Upper lobe of right lung (tissue), 1 donor: ENCODE data around the gene SLC2A1. TPM values are rescaled to one million over a fixed set of nuclear protein-coding genes. Genes with fewer than 3 reads are reported as not detected.

Source experiments
- ATAC-seq: fragments of 200-7000 bp; cut with Tn5 transposase; one replicate; pipeline ENCODE4 v1.9.1; 2020; ENCODE audit warnings: mild to moderate bottlenecking, moderate library complexity
- DNase-seq: peaks from one replicate; pipeline ENCODE4 v3.0.0-alpha.2; 2020
- H3K27ac ChIP-seq: fragments of 200-600 bp; one replicate; pipeline ENCODE4 v1.8.0; 2022
- H3K27me3 ChIP-seq: fragments of 200-600 bp; one replicate; pipeline ENCODE4 v1.8.0; 2022; ENCODE audit warnings: mild to moderate bottlenecking
- H3K36me3 ChIP-seq: fragments of 200-600 bp; one replicate; pipeline ENCODE4 v1.8.0; 2022
- H3K4me1 ChIP-seq: fragments of 200-600 bp; one replicate; pipeline ENCODE4 v1.8.0; 2022
- H3K4me3 ChIP-seq: fragments of 200-600 bp; one replicate; pipeline ENCODE4 v1.8.0; 2022; ENCODE audit warnings: mild to moderate bottlenecking
- H3K9me3 ChIP-seq: fragments of 200-600 bp; one replicate; pipeline ENCODE4 v1.8.0; 2022
- intact Hi-C: fragments of 100-400 bp; cut with DNase I; formaldehyde crosslinking; loops from one replicate; pipeline ENCODE4 v1.11.0; 2022
- total RNA-seq: library from RNA; stranded (reverse); fragmentation: NEBNext Ultra II Directional; extraction: Animal tissue kit (Norgen Biotek cat#: 25700); gene quantifications from one replicate; pipeline ENCODE4 v1.2.1, GENCODE V29; 2021
- TF ChIP-seq, protein P1 (sequence below): fragments of 200-600 bp; IDR thresholded peaks from one replicate; pipeline ENCODE4 v1.8.0; 2022; ENCODE audit warnings: antibody characterized with exemption
- donor health status: DM: no; HTN: yes; CAD: no; lungs with severe emphysema.

The SLC2A1 gene
- total RNA-seq, 1 donor from 2014 or later: 12.9 TPM

DNA sequence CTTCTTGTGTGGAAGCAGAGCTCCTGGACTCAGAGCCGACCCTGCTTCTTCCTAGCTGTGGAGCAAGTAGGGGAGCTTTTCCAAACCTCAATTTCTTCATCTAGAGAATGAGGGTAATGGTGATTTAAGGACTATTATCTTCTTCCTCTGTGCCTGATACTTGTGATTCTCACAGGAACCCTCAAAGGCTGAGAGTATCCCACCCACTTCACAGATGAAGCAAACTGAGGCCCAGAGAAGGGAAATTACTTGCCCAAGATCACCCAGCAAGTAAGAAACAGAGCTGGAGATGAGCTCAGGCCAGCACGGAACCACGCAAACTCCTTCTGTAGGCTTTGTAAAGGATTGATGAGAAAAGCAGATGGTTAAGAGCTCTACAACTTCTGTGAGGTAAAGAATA, 15.1 kb upstream of the SLC2A1 start:
- H3K27ac ChIP-seq: no peak overlapping the region
- TF ChIP-seq, protein P1, sequence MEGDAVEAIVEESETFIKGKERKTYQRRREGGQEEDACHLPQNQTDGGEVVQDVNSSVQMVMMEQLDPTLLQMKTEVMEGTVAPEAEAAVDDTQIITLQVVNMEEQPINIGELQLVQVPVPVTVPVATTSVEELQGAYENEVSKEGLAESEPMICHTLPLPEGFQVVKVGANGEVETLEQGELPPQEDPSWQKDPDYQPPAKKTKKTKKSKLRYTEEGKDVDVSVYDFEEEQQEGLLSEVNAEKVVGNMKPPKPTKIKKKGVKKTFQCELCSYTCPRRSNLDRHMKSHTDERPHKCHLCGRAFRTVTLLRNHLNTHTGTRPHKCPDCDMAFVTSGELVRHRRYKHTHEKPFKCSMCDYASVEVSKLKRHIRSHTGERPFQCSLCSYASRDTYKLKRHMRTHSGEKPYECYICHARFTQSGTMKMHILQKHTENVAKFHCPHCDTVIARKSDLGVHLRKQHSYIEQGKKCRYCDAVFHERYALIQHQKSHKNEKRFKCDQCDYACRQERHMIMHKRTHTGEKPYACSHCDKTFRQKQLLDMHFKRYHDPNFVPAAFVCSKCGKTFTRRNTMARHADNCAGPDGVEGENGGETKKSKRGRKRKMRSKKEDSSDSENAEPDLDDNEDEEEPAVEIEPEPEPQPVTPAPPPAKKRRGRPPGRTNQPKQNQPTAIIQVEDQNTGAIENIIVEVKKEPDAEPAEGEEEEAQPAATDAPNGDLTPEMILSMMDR: no peak
- no peaks in the 10 kb centered on the region for H3K9me3 ChIP-seq
- DNase-seq: no peak
- H3K36me3 ChIP-seq: no peaks in the 10 kb centered on the region
- intact Hi-C loops: no loop called here
- H3K27me3 ChIP-seq: no peaks in the 10 kb centered on the region
- H3K4me1 ChIP-seq: no peaks in the 10 kb centered on the region
- no peak for ATAC-seq
- no peak overlapping the region for H3K4me3 ChIP-seq

DNA sequence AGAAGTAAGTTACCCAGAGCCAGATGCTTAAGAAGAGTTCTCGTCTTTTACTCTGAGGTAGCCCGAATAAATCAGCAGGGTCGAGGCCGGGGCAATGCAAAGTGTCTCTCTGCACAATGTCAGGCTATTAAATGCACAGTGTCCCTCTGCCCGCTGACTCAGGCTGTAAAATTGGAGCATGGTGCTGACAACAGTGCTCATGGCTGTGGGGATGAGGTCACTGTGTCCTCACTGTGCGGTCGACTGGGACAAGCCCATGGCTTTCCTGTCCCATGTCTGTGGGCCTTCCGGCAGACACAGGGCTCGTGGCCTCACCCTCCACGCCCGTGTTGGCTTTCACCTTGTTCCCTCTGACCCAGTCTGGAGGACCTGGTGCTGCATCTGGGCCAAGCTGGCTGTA, 14.6 kb upstream of the SLC2A1 start:
- no peak overlapping the region for H3K4me3 ChIP-seq
- no peaks in the 10 kb centered on the region for H3K9me3 ChIP-seq
- intact Hi-C loops: no loop called here
- peak; percentile 10 for ATAC-seq
- TF ChIP-seq, protein P1: no peak
- H3K36me3 ChIP-seq: no peaks in the 10 kb centered on the region
- H3K27ac ChIP-seq: no peak overlapping the region
- DNase-seq: no peak
- H3K4me1 ChIP-seq: no peaks in the 10 kb centered on the region
- H3K27me3 ChIP-seq: no peaks in the 10 kb centered on the region

DNA sequence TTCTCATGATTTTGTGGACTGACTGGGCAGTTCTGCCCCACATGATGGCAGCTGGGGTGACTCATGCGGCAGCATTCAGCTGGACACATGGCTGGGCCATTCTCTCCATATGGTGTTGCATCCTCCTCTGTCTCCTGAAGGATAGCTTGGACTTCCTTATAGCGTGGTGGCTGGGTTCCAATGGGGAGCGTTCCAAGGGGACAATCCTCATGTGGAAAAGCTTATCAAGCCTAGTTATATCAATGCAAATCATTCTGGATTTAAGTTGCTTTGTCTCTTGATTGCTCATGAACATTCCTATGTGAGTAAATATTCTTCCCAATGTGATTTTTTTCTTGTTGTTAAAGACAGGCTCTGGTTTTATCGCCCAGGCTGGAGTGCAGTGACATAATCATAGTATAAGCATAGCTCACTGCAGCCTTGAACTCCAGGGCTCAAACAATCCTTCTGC, 13.2 kb upstream of the SLC2A1 start:
- peak; percentile 30 for ATAC-seq
- Histone ChIP-seq H3K27ac (no peak overlapping the region), H3K4me1 (no peaks in the 10 kb centered on the region), H3K36me3 (no peaks in the 10 kb centered on the region), H3K27me3 (no peaks in the 10 kb centered on the region), H3K4me3 (no peak overlapping the region), H3K9me3 (no peaks in the 10 kb centered on the region)
- TF ChIP-seq, protein P1: no peak
- DNase-seq: no peak
- intact Hi-C loops: no loop called here

DNA sequence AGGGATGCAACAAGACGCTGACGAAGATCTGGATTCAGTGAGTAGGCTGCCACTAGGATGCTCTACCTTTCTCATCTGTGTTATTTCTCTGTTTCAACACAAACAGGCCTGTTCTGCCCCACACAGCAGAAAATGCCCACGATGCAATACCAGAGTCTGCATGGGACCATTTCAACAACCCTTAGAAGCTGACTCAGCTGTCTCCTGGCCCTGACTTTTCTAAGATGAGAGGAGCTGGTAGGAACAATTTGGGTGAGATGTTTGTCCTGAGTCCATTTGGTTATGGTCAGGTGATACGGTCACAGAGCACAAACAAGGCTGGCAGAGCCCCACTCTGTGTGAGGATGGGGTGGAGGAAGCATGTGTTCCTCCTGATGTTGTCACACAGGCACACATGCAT, 11.5 kb upstream of the SLC2A1 start:
- no peaks in the 10 kb centered on the region for H3K36me3 ChIP-seq
- TF ChIP-seq, protein P1: no peak
- intact Hi-C loops: no loop called here
- ATAC-seq (no peak), DNase-seq (no peak)
- no peaks in the 10 kb centered on the region for H3K4me1 ChIP-seq
- H3K27ac ChIP-seq: no peak overlapping the region
- H3K27me3 ChIP-seq: no peaks in the 10 kb centered on the region
- no peak overlapping the region for H3K4me3 ChIP-seq
- H3K9me3 ChIP-seq: no peaks in the 10 kb centered on the region

DNA sequence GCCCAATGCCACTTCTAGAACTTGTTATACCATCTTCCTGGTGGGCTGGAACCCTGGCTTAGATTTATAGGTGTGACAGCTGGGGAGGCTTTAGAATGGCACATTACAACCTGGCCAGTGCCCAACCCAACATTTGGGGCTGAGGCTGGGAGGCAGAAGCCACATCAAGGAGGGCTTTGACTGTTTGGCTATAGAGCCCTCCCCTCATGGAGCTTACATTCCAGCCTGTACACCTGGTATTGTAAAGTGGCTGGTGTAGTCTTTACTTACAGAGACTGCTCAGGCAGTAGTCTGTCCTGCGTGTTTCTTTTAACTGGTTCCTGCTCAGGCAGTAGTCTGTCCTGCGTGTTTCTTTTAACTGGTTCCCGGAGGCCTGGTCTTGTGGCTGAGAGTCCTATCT, 10.0 kb upstream of the SLC2A1 start:
- Histone ChIP-seq H3K4me1 (no peaks in the 10 kb centered on the region), H3K36me3 (no peaks in the 10 kb centered on the region), H3K4me3 (no peak overlapping the region), H3K9me3 (no peaks in the 10 kb centered on the region), H3K27me3 (peaks cover 3% of the 10 kb centered on the region), H3K27ac (no peak overlapping the region)
- ATAC-seq (no peak), DNase-seq (no peak)
- intact Hi-C loops: no loop called here
- TF ChIP-seq, protein P1: no peak
